ENCODE data around the gene SETD3. TPM values are rescaled to one million over a fixed set of nuclear protein-coding genes. Genes with fewer than 3 reads are reported as not detected.

SETD3 gene
- total RNA-seq, 1 donor = 152 TPM

GRCh38 chr14:99395909-99396530 is 84.6 kb downstream of the SETD3 start:
- H3K4me1 ChIP-seq (ENCODE audit: insufficient read depth, low read length) = no peaks in the 10 kb centered on the region
- no peaks in the 10 kb centered on the region for H3K27me3 ChIP-seq (ENCODE audit: insufficient read depth, low read length)
- H3K9me3 ChIP-seq (ENCODE audit: low read depth, low read length) = no peaks in the 10 kb centered on the region
- H3K4me3 ChIP-seq (ENCODE audit: low read length) = no peak overlapping the region

GRCh38 chr14:99394602-99395156 is 86.0 kb downstream of the SETD3 start:
- Histone ChIP-seq H3K4me3 (ENCODE audit: low read length) (no peak overlapping the region), H3K9me3 (ENCODE audit: low read depth, low read length) (no peaks in the 10 kb centered on the region), H3K27me3 (ENCODE audit: insufficient read depth, low read length) (no peaks in the 10 kb centered on the region), H3K4me1 (ENCODE audit: insufficient read depth, low read length) (no peaks in the 10 kb centered on the region)

GRCh38 chr14:99393059-99393655 is 87.5 kb downstream of the SETD3 start:
- H3K4me1 ChIP-seq (ENCODE audit: insufficient read depth, low read length) = peaks cover 4% of the 10 kb centered on the region
- no peak overlapping the region for H3K4me3 ChIP-seq (ENCODE audit: low read length)
- H3K27me3 ChIP-seq (ENCODE audit: insufficient read depth, low read length) = no peaks in the 10 kb centered on the region
- H3K9me3 ChIP-seq (ENCODE audit: low read depth, low read length) = no peaks in the 10 kb centered on the region

- Histone ChIP-seq H3K9me3 (ENCODE audit: low read depth, low read length) (no peaks in the 10 kb centered on the region), H3K4me1 (ENCODE audit: insufficient read depth, low read length) (peaks cover 11% of the 10 kb centered on the region), H3K4me3 (ENCODE audit: low read length) (no peak overlapping the region), H3K27me3 (ENCODE audit: insufficient read depth, low read length) (no peaks in the 10 kb centered on the region)
These were observed 89.0 kb downstream of the SETD3 start for GRCh38 chr14:99391671-99392070.

- Histone ChIP-seq H3K27me3 (ENCODE audit: insufficient read depth, low read length) (no peaks in the 10 kb centered on the region), H3K4me1 (ENCODE audit: insufficient read depth, low read length) (peaks cover 11% of the 10 kb centered on the region), H3K9me3 (ENCODE audit: low read depth, low read length) (no peaks in the 10 kb centered on the region), H3K4me3 (ENCODE audit: low read length) (no peak overlapping the region)
These were observed 91.4 kb downstream of the SETD3 start for GRCh38 chr14:99389174-99389826.

- no peak overlapping the region for H3K4me3 ChIP-seq (ENCODE audit: low read length)
- peaks cover 11% of the 10 kb centered on the region for H3K4me1 ChIP-seq (ENCODE audit: insufficient read depth, low read length)
- no peaks in the 10 kb centered on the region for H3K9me3 ChIP-seq (ENCODE audit: low read depth, low read length)
- no peaks in the 10 kb centered on the region for H3K27me3 ChIP-seq (ENCODE audit: insufficient read depth, low read length)
These were observed 92.4 kb downstream of the SETD3 start for GRCh38 chr14:99388286-99388685.

- no peaks in the 10 kb centered on the region for H3K9me3 ChIP-seq (ENCODE audit: low read depth, low read length)
- H3K4me1 ChIP-seq (ENCODE audit: insufficient read depth, low read length) = peaks cover 11% of the 10 kb centered on the region
- no peaks in the 10 kb centered on the region for H3K27me3 ChIP-seq (ENCODE audit: insufficient read depth, low read length)
- H3K4me3 ChIP-seq (ENCODE audit: low read length) = no peak overlapping the region
These were observed 92.8 kb downstream of the SETD3 start for GRCh38 chr14:99387880-99388279.

GRCh38 chr14:99384450-99385417 is 95.9 kb downstream of the SETD3 start:
- no peaks in the 10 kb centered on the region for H3K27me3 ChIP-seq (ENCODE audit: insufficient read depth, low read length)
- H3K9me3 ChIP-seq (ENCODE audit: low read depth, low read length) = no peaks in the 10 kb centered on the region
- peaks cover 11% of the 10 kb centered on the region for H3K4me1 ChIP-seq (ENCODE audit: insufficient read depth, low read length)
- H3K4me3 ChIP-seq (ENCODE audit: low read length) = no peak overlapping the region

- Histone ChIP-seq H3K4me3 (ENCODE audit: low read length) (no peak overlapping the region), H3K27me3 (ENCODE audit: insufficient read depth, low read length) (no peaks in the 10 kb centered on the region), H3K9me3 (ENCODE audit: low read depth, low read length) (no peaks in the 10 kb centered on the region), H3K4me1 (ENCODE audit: insufficient read depth, low read length) (peaks cover 8% of the 10 kb centered on the region)
These were observed 96.9 kb downstream of the SETD3 start for GRCh38 chr14:99383472-99384449.

- no peaks in the 10 kb centered on the region for H3K27me3 ChIP-seq (ENCODE audit: insufficient read depth, low read length)
- peaks cover 5% of the 10 kb centered on the region for H3K4me1 ChIP-seq (ENCODE audit: insufficient read depth, low read length)
- no peaks in the 10 kb centered on the region for H3K9me3 ChIP-seq (ENCODE audit: low read depth, low read length)
- H3K4me3 ChIP-seq (ENCODE audit: low read length) = no peak overlapping the region
These were observed 97.7 kb downstream of the SETD3 start for GRCh38 chr14:99382781-99383471.

- H3K4me3 ChIP-seq (ENCODE audit: low read length) = no peak overlapping the region
- H3K4me1 ChIP-seq (ENCODE audit: insufficient read depth, low read length) = no peaks in the 10 kb centered on the region
- no peaks in the 10 kb centered on the region for H3K9me3 ChIP-seq (ENCODE audit: low read depth, low read length)
- H3K27me3 ChIP-seq (ENCODE audit: insufficient read depth, low read length) = no peaks in the 10 kb centered on the region
These were observed 98.6 kb downstream of the SETD3 start for GRCh38 chr14:99382071-99382470.

- no peaks in the 10 kb centered on the region for H3K27me3 ChIP-seq (ENCODE audit: insufficient read depth, low read length)
- H3K4me1 ChIP-seq (ENCODE audit: insufficient read depth, low read length) = no peaks in the 10 kb centered on the region
- H3K9me3 ChIP-seq (ENCODE audit: low read depth, low read length) = no peaks in the 10 kb centered on the region
- no peak overlapping the region for H3K4me3 ChIP-seq (ENCODE audit: low read length)
These were observed 99.0 kb downstream of the SETD3 start for GRCh38 chr14:99381688-99382060.

- no peaks in the 10 kb centered on the region for H3K9me3 ChIP-seq (ENCODE audit: low read depth, low read length)
- H3K4me1 ChIP-seq (ENCODE audit: insufficient read depth, low read length) = no peaks in the 10 kb centered on the region
- no peak overlapping the region for H3K4me3 ChIP-seq (ENCODE audit: low read length)
- H3K27me3 ChIP-seq (ENCODE audit: insufficient read depth, low read length) = no peaks in the 10 kb centered on the region
These were observed 99.5 kb downstream of the SETD3 start for GRCh38 chr14:99380991-99381687.
